ENCODE measurements around the gene CFAP161. TPM values are rescaled to one million over a fixed set of nuclear protein-coding genes. Genes with fewer than 3 reads are reported as not detected.

The CFAP161 gene
- total RNA-seq, 1 donor from 2014 or later, result 7.4 TPM

- ATAC-seq (peak; percentile 59 to 68), DNase-seq (no peak)
- TF ChIP-seq CTCF (IDR thresholded peaks at IDR 0.05), result no peak
- Histone ChIP-seq H3K27ac (peak overlapping the region; percentile 76), H3K9me3 (no peaks in the 10 kb centered on the region), H3K4me1 (peaks cover 4% of the 10 kb centered on the region), H3K4me3 (no peak overlapping the region), H3K27me3 (ENCODE audit: low read depth) (no peaks in the 10 kb centered on the region), H3K36me3 (no peaks in the 10 kb centered on the region)
- intact Hi-C loops (cut with DNase I), result no loop called here
Observed at GRCh38 chr15:81176291-81176893, 42.3 kb downstream of the CFAP161 start.

GRCh38 chr15:81178365-81178764, 44.3 kb downstream of the CFAP161 start:
- ATAC-seq (no peak), DNase-seq (no peak)
- intact Hi-C loops (cut with DNase I), result no loop called here
- Histone ChIP-seq H3K27ac (no peak overlapping the region), H3K4me3 (no peak overlapping the region), H3K36me3 (no peaks in the 10 kb centered on the region), H3K9me3 (no peaks in the 10 kb centered on the region), H3K27me3 (ENCODE audit: low read depth) (no peaks in the 10 kb centered on the region), H3K4me1 (peaks cover 4% of the 10 kb centered on the region)
- no peak for TF ChIP-seq CTCF (IDR thresholded peaks at IDR 0.05)

GRCh38 chr15:81181220-81181619, 47.1 kb downstream of the CFAP161 start:
- H3K27ac ChIP-seq, result peak overlapping the region; percentile 81
- DNase-seq (no peak), ATAC-seq (no peak)
- intact Hi-C loops (cut with DNase I), result no loop called here
- no peaks in the 10 kb centered on the region for H3K27me3 ChIP-seq (ENCODE audit: low read depth)
- H3K4me1 ChIP-seq, result peaks cover 14% of the 10 kb centered on the region
- no peaks in the 10 kb centered on the region for H3K36me3 ChIP-seq
- H3K9me3 ChIP-seq, result no peaks in the 10 kb centered on the region
- no peak for TF ChIP-seq CTCF (IDR thresholded peaks at IDR 0.05)
- H3K4me3 ChIP-seq, result no peak overlapping the region

- H3K27me3 ChIP-seq (ENCODE audit: low read depth), result no peaks in the 10 kb centered on the region
- no peak for TF ChIP-seq CTCF (IDR thresholded peaks at IDR 0.05)
- peaks cover 10% of the 10 kb centered on the region for H3K4me1 ChIP-seq
- intact Hi-C loops (cut with DNase I), result no loop called here
- no peak for DNase-seq
- peak overlapping the region; percentile 81 for H3K27ac ChIP-seq
- peak overlapping the region; percentile 50 for H3K4me3 ChIP-seq
- no peaks in the 10 kb centered on the region for H3K9me3 ChIP-seq
- no peak for ATAC-seq
- no peaks in the 10 kb centered on the region for H3K36me3 ChIP-seq
Observed at GRCh38 chr15:81182031-81182755, 48.1 kb downstream of the CFAP161 start.

- Histone ChIP-seq H3K27ac (peak overlapping the region; percentile 81), H3K9me3 (no peaks in the 10 kb centered on the region), H3K4me3 (peak overlapping the region; percentile 50), H3K4me1 (peaks cover 10% of the 10 kb centered on the region), H3K36me3 (no peaks in the 10 kb centered on the region), H3K27me3 (ENCODE audit: low read depth) (no peaks in the 10 kb centered on the region)
- DNase-seq (no peak), ATAC-seq (peak; percentile 62 to 75)
- intact Hi-C loops (cut with DNase I), result no loop called here
- TF ChIP-seq CTCF (IDR thresholded peaks at IDR 0.05), result no peak
Observed at GRCh38 chr15:81182756-81183438, 48.8 kb downstream of the CFAP161 start.
